IgD-negative memory B cell (primary cell): Measurements from ENCODE around the gene LDLR. TPM values are rescaled to one million over a fixed set of nuclear protein-coding genes. Genes with fewer than 3 reads are reported as not detected.

ENCODE experiments used
- H3K27ac Mint-ChIP-seq, 3 donors: one replicate each; pipeline ENCODE4 v1.8.0; 2020 to 2022; ENCODE audit warnings: mild to moderate bottlenecking in 3 of 3, mixed read lengths in 3 of 3, moderate library complexity in 1 of 3
- H3K27me3 Mint-ChIP-seq: one replicate; pipeline ENCODE4 v1.8.0; 2021; ENCODE audit warnings: mixed read lengths
- H3K36me3 Mint-ChIP-seq: one replicate; pipeline ENCODE4 v1.8.0; 2020; ENCODE audit warnings: mild to moderate bottlenecking, mixed read lengths
- H3K4me1 Mint-ChIP-seq, 3 donors: one replicate each; pipeline ENCODE4 v1.8.0; 2020 to 2022; ENCODE audit warnings: mixed read lengths in 3 of 3, mild to moderate bottlenecking in 1 of 3
- H3K4me3 Mint-ChIP-seq, 4 donors: one replicate each; pipeline ENCODE4 v1.8.0; 2020 to 2022; ENCODE audit warnings: mild to moderate bottlenecking in 4 of 4, mixed read lengths in 4 of 4, moderate library complexity in 3 of 4
- H3K9me3 Mint-ChIP-seq, 3 donors: one replicate each; pipeline ENCODE4 v1.8.0; 2020 to 2021; ENCODE audit warnings: mixed read lengths in 3 of 3, mild to moderate bottlenecking in 1 of 3
- polyA plus RNA-seq: library from polyadenylated mRNA; unstranded; fragments of 300-500 nt; fragmentation: Illumina TruSeq; gene quantifications from one replicate; pipeline ENCODE4 v1.2.3, GENCODE V29; 2021

The LDLR gene
- polyA plus RNA-seq = 3.3 TPM

GRCh38 chr19:11089254-11090013, at the start of gene LDLR:
LDLR (plus strand) TSS chr19:11089463; CDS start chr19:11089549, 86 bp downstream.
- Mint-ChIP-seq H3K4me3 (peak within 1 kb of the TSS; percentile 65 to 91 (median 86)), H3K36me3 (no peaks in the 10 kb centered on the region), H3K27ac (peak within 1 kb of the TSS; percentile 80 to 93 (median 88)), H3K4me1 (peaks cover 16 to 23% (median 21%) of the 10 kb centered on the region in 3 donors), H3K9me3 (peaks cover 0 to 7% (median 0%) of the 10 kb centered on the region in 3 donors), H3K27me3 (peaks cover 14% of the 10 kb centered on the region)

GRCh38 chr19:11041194-11041593, 48.1 kb upstream of the LDLR start:
- peaks cover 20% of the 10 kb centered on the region for H3K36me3 Mint-ChIP-seq
- H3K9me3 Mint-ChIP-seq = no peaks in the 10 kb centered on the region
- H3K27ac Mint-ChIP-seq = no peak overlapping the region
- peaks cover 5 to 11% (median 6%) of the 10 kb centered on the region in 3 donors for H3K4me1 Mint-ChIP-seq
- H3K4me3 Mint-ChIP-seq = no peak overlapping the region
- H3K27me3 Mint-ChIP-seq = peaks cover 1% of the 10 kb centered on the region

DNA sequence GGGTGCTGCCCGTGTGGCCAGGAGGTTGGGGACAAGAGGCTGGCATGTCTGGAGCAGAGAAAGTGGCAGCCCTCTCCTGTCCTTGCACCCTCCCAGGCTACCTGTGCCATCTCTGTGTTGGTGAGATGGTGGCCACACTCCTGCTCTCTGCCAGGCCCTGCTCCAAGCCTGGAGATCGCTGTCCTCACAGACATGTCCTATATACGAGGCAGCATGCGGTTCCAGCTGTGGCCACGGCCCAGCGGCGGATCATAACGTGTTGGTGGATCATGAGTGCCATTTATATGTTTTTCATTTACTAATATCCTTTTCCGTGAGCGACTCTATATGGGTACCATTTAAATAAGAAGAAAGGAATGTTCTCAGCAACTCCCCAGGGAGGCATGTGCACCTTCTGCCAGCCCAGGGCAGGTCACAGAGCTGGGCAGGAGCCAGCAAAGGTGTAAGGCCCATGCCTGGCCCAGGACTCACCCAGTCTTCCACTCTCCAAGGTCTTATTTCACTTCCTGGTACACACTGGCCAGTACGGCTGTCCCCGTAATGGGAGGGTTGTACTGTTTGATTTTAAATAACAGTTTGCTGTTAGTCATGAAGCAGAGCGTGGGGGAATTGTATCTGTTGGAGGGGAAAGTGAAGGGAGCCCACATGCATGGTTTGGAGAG, 47.2 kb upstream of the LDLR start:
- Mint-ChIP-seq H3K4me1 (peaks cover 13 to 20% (median 13%) of the 10 kb centered on the region in 3 donors), H3K9me3 (no peaks in the 10 kb centered on the region), H3K4me3 (no peak overlapping the region), H3K36me3 (peaks cover 20% of the 10 kb centered on the region), H3K27ac (no peak overlapping the region), H3K27me3 (peaks cover 5% of the 10 kb centered on the region)

DNA sequence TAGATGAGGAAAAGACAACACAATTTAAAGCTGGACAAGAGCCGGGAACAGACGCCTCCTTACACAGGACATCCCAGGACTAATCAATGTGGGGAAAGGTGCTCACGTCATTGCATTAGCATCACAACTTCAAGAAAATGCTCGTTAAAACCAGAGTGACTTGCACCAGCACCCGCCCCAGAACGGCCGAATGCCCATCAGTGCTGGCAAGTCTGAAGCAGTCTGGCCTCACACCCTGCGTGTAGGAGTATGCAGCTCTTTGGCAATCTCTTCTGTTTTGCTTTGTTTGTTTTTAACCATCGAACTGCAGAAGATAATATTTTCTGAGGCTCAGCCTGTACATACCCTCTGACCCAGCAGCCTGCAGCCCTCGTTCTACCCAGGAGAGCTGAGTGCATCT, 44.8 kb upstream of the LDLR start:
- H3K36me3 Mint-ChIP-seq = peaks cover 14% of the 10 kb centered on the region
- H3K9me3 Mint-ChIP-seq = no peaks in the 10 kb centered on the region
- peaks cover 9% of the 10 kb centered on the region for H3K27me3 Mint-ChIP-seq
- H3K4me3 Mint-ChIP-seq = no peak overlapping the region
- peaks cover 27 to 33% (median 30%) of the 10 kb centered on the region in 3 donors for H3K4me1 Mint-ChIP-seq
- H3K27ac Mint-ChIP-seq = peak overlapping the region in 1 of 3 donors; percentile 7

GRCh38 chr19:11045536-11045935, 43.7 kb upstream of the LDLR start:
- peak overlapping the region in 2 of 4 donors; percentile 58 to 82 for H3K4me3 Mint-ChIP-seq
- H3K9me3 Mint-ChIP-seq = no peaks in the 10 kb centered on the region
- peak overlapping the region in 1 of 3 donors; percentile 35 for H3K27ac Mint-ChIP-seq
- H3K4me1 Mint-ChIP-seq = peaks cover 35 to 41% (median 37%) of the 10 kb centered on the region in 3 donors
- peaks cover 9% of the 10 kb centered on the region for H3K27me3 Mint-ChIP-seq
- peaks cover 14% of the 10 kb centered on the region for H3K36me3 Mint-ChIP-seq

GRCh38 chr19:11046605-11047354, 42.5 kb upstream of the LDLR start:
- Mint-ChIP-seq H3K4me1 (peaks cover 41 to 45% (median 45%) of the 10 kb centered on the region in 3 donors), H3K27me3 (peaks cover 13% of the 10 kb centered on the region), H3K4me3 (peak overlapping the region; percentile 54 to 82 (median 60)), H3K36me3 (peaks cover 14% of the 10 kb centered on the region), H3K9me3 (no peaks in the 10 kb centered on the region), H3K27ac (peak overlapping the region in 1 of 3 donors; percentile 87)

DNA sequence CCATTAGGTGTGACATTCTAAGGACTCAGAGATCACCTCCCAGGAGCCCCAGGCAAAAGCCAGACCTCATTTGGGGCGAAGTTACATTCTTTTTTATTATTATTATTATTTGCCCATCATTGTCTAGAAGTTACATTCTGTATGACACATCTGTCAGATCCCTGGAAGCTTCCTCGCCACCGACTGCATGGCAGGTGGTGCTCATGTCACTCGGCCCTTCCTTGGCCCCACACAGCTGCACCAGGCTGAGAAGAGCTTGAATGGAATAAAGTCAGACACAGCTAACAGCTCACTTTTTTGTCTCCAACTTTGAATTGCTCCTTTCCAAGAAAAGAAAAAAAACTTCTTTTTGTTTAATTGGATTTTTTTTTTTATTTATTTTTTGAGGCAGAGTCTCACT, 41.4 kb upstream of the LDLR start:
- H3K9me3 Mint-ChIP-seq = no peaks in the 10 kb centered on the region
- peak overlapping the region in 1 of 4 donors; percentile 92 for H3K4me3 Mint-ChIP-seq
- H3K36me3 Mint-ChIP-seq = peaks cover 8% of the 10 kb centered on the region
- peaks cover 17% of the 10 kb centered on the region for H3K27me3 Mint-ChIP-seq
- peaks cover 47 to 55% (median 51%) of the 10 kb centered on the region in 3 donors for H3K4me1 Mint-ChIP-seq
- peak overlapping the region in 2 of 3 donors; percentile 65 to 76 for H3K27ac Mint-ChIP-seq

- peak overlapping the region in 2 of 4 donors; percentile 41 to 84 for H3K4me3 Mint-ChIP-seq
- peaks cover 19% of the 10 kb centered on the region for H3K27me3 Mint-ChIP-seq
- H3K27ac Mint-ChIP-seq = no peak overlapping the region
- no peaks in the 10 kb centered on the region for H3K9me3 Mint-ChIP-seq
- H3K36me3 Mint-ChIP-seq = no peaks in the 10 kb centered on the region
- peaks cover 45 to 57% (median 47%) of the 10 kb centered on the region in 3 donors for H3K4me1 Mint-ChIP-seq
Measured at GRCh38 chr19:11050323-11051114, 38.7 kb upstream of the LDLR start.

- H3K9me3 Mint-ChIP-seq = no peaks in the 10 kb centered on the region
- H3K27me3 Mint-ChIP-seq = peaks cover 10% of the 10 kb centered on the region
- H3K4me3 Mint-ChIP-seq = no peak overlapping the region
- H3K27ac Mint-ChIP-seq = no peak overlapping the region
- H3K4me1 Mint-ChIP-seq = peaks cover 26 to 35% (median 28%) of the 10 kb centered on the region in 3 donors
- H3K36me3 Mint-ChIP-seq = no peaks in the 10 kb centered on the region
Measured at GRCh38 chr19:11053817-11054195, 35.5 kb upstream of the LDLR start.

DNA sequence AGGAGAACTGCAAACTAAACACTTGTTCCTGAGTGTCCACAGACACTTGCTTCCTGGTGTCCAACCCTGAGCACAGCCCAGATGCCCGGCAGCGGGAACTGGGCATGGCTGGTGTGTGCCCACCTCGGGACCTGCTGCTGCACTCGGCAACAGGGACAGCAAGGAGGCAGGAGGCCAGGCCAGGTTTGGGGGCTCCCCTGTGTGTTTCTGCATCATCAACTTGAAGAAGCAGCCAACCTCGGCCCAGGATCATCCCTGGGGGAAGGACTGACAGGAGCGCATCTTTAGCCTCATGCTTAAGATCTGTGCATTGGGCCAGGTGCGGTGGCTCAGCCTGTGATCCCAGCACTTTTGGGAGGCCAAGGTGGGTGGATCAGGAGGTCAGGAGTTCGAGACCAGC, 35.1 kb upstream of the LDLR start:
- peaks cover 10% of the 10 kb centered on the region for H3K27me3 Mint-ChIP-seq
- H3K4me3 Mint-ChIP-seq = no peak overlapping the region
- peaks cover 23 to 31% (median 24%) of the 10 kb centered on the region in 3 donors for H3K4me1 Mint-ChIP-seq
- H3K9me3 Mint-ChIP-seq = no peaks in the 10 kb centered on the region
- no peaks in the 10 kb centered on the region for H3K36me3 Mint-ChIP-seq
- no peak overlapping the region for H3K27ac Mint-ChIP-seq

- Mint-ChIP-seq H3K36me3 (peaks cover under 1% of the 10 kb centered on the region), H3K27me3 (peaks cover 10% of the 10 kb centered on the region), H3K4me1 (peaks cover 18 to 27% (median 20%) of the 10 kb centered on the region in 3 donors), H3K4me3 (no peak overlapping the region), H3K9me3 (no peaks in the 10 kb centered on the region), H3K27ac (peak overlapping the region in 1 of 3 donors; percentile 84)
Measured at GRCh38 chr19:11054628-11055027, 34.6 kb upstream of the LDLR start.

DNA sequence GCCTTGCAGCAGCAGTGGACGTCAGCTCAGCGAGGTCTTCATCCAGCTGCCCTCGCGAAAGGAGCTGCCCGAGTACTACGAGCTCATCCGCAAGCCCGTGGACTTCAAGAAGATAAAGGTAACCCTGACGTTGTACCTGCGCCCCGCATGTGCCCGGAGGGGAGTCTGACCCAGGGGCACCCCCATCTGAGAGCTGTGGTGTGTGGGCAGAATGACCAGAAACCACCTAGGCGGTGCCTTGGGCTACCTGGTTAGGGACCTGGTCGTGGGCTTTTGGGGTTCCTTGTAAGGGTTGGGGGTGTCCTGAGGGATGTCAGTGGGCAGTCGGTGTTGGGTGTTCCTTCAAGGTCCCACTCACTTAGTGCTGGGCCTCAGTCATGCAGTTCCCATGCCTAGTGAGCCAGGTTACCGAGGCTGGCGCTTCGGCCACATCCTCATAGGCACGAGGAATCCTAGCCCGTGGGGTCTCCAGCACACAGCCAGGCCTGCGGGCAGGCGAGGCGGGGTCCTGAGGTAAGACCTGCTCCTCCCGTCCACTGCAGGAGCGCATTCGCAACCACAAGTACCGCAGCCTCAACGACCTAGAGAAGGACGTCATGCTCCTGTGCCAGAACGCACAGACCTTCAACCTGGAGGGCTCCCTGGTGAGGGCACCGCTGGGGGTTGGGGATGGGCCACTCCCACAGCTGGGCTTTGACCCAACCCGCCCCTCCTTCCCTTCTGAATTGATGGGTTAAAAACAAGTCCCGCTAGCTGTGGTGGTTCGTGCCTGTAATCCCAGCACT, 30.8 kb upstream of the LDLR start:
- peaks cover 2% of the 10 kb centered on the region for H3K27me3 Mint-ChIP-seq
- no peak overlapping the region for H3K4me3 Mint-ChIP-seq
- peaks cover 10% of the 10 kb centered on the region for H3K36me3 Mint-ChIP-seq
- no peaks in the 10 kb centered on the region for H3K9me3 Mint-ChIP-seq
- H3K27ac Mint-ChIP-seq = no peak overlapping the region
- peaks cover 0 to 4% (median 2%) of the 10 kb centered on the region in 3 donors for H3K4me1 Mint-ChIP-seq

GRCh38 chr19:11059511-11060358, 29.5 kb upstream of the LDLR start:
- H3K9me3 Mint-ChIP-seq = no peaks in the 10 kb centered on the region
- peaks cover 0 to 2% (median under 1%) of the 10 kb centered on the region in 3 donors for H3K4me1 Mint-ChIP-seq
- H3K27me3 Mint-ChIP-seq = peaks cover under 1% of the 10 kb centered on the region
- H3K36me3 Mint-ChIP-seq = peaks cover 10% of the 10 kb centered on the region
- H3K4me3 Mint-ChIP-seq = no peak overlapping the region
- H3K27ac Mint-ChIP-seq = no peak overlapping the region
